K562 (cell line): ENCODE data around the gene KRT33B. TPM values are rescaled to one million over a fixed set of nuclear protein-coding genes. Genes with fewer than 3 reads are reported as not detected.

Experiments used
- ATAC-seq: fragments of 200-7000 bp; cut with Tn5 transposase; 3 replicates; pipeline ENCODE4 v1.9.1; 2020; ENCODE audit warnings: moderate library complexity
- BruUV-seq: library from RNA; stranded (reverse); fragments of 400-500 nt; replicated peaks from 2 replicates; lab custom pipeline; 2021; lab: Mats Ljungman, UMichigan
- CTCF ChIA-PET: fragments of 300-600 bp; formaldehyde crosslinking; extraction: SDS; loops from one replicate; lab custom pipeline; 2021; ENCODE audit warnings: low intra/inter-chr PET ratio; lab: Yijun Ruan, JAX
- POLR2A ChIA-PET: fragments of 300-600, 350-650 bp; sonication (Branson Sonifier 250); formaldehyde crosslinking; extraction: SDS; loops from one replicate; lab custom pipeline; 2021; ENCODE audit warnings: antibody characterized with exemption, inconsistent platforms; lab: Yijun Ruan, JAX
- DNase-seq, 4 experiments: peaks; one replicate each; pipeline versions ENCODE4 v3.0.0 to v3.0.0-alpha.2; 2011 to 2018; ENCODE audit warnings: low spot score in 3 of 4, mixed read lengths in 3 of 4; ENCODE audit errors: extremely low read depth in 1 of 4
- FAIRE-seq: peaks from 2 replicates; lab custom pipeline; 2011; peaks lifted over from hg19 to GRCh38; lab: Jason Lieb, UNC
- H2AFZ ChIP-seq: 2 replicates; pipeline ENCODE4 v1.6.0; 2011; ENCODE audit warnings: low read depth, low read length, control low read depth, inconsistent platforms
- H3K27ac ChIP-seq: fragments of 200-600 bp; 3 replicates; pipeline ENCODE4 v1.8.0; 2011; ENCODE audit warnings: low read depth, mild to moderate bottlenecking, control low read depth, inconsistent platforms, low read length, moderate library complexity, mixed read lengths; ENCODE audit errors: extremely low read depth
- H3K27me3 ChIP-seq, 2 experiments: fragments of 300-600 bp in 1 of 2; 2 replicates in 1 of 2; 3 replicates in 1 of 2; pipeline versions ENCODE4 v1.6.0 to v1.8.0; 2011; ENCODE audit warnings: inconsistent platforms in 2 of 2, low read length in 2 of 2, mild to moderate bottlenecking in 1 of 2, mixed read lengths in 1 of 2, moderate library complexity in 1 of 2; ENCODE audit not compliant: control insufficient read depth in 2 of 2, insufficient read depth in 2 of 2
- H3K36me3 ChIP-seq: fragments of 300-600 bp; 3 replicates; pipeline ENCODE4 v1.8.0; 2011; ENCODE audit warnings: mild to moderate bottlenecking, low read length, inconsistent platforms; ENCODE audit not compliant: control insufficient read depth, insufficient read depth
- H3K4me1 ChIP-seq, 2 experiments: fragments of 200-600 bp in 1 of 2; replicated peaks in 1 of 2; 2 replicates in 1 of 2; 3 replicates in 1 of 2; pipeline versions ENCODE4 v1.5.1 to v1.8.0; 2011; ENCODE audit warnings: inconsistent platforms in 2 of 2, low read length in 2 of 2, mild to moderate bottlenecking in 1 of 2, mixed read lengths in 1 of 2, moderate library complexity in 1 of 2; ENCODE audit not compliant: control insufficient read depth in 2 of 2, insufficient read depth in 2 of 2
- H3K4me2 ChIP-seq: 2 replicates; pipeline ENCODE4 v1.6.1; 2011; ENCODE audit warnings: low read length, control low read depth, inconsistent platforms, mixed read lengths; ENCODE audit not compliant: insufficient read depth
- H3K4me3 ChIP-seq: fragments of 200-600 bp; sonication (generic), shearing (Covaris generic); 2 replicates; pipeline ENCODE4 v1.5.1; 2016; ENCODE audit warnings: control low read depth, inconsistent platforms
- H3K79me2 ChIP-seq: fragments of 200-600 bp; 3 replicates; pipeline ENCODE4 v1.8.0; 2011; ENCODE audit warnings: low read length, inconsistent platforms; ENCODE audit not compliant: control insufficient read depth, insufficient read depth
- H3K9ac ChIP-seq, 2 experiments: 2 replicates each; pipeline versions ENCODE4 v1.6.0 to v1.6.1; 2011; ENCODE audit warnings: low read depth in 2 of 2, low read length in 2 of 2, control low read depth in 1 of 2, inconsistent platforms in 1 of 2, mild to moderate bottlenecking in 1 of 2, mixed read lengths in 1 of 2; ENCODE audit not compliant: insufficient read depth in 1 of 2
- H3K9me1 ChIP-seq: one replicate; pipeline ENCODE4 v1.6.0; 2011; ENCODE audit warnings: inconsistent platforms, mild to moderate bottlenecking, low read length, moderate library complexity; ENCODE audit not compliant: control insufficient read depth, insufficient read depth
- H3K9me3 ChIP-seq: replicated peaks from 2 replicates; pipeline ENCODE4 v1.5.1; 2011; ENCODE audit warnings: low read depth, low read length, inconsistent platforms; ENCODE audit not compliant: control insufficient read depth, insufficient read depth
- H4K20me1 ChIP-seq: replicated peaks from 2 replicates; pipeline ENCODE4 v1.6.1; 2011; ENCODE audit warnings: low read length, inconsistent platforms, mixed read lengths; ENCODE audit not compliant: control insufficient read depth, insufficient read depth
- ARHGAP35 ChIP-seq: fragments of 450-650 bp; IDR thresholded peaks from 2 replicates; pipeline ENCODE4 v1.6.1; 2018; ENCODE audit not compliant: partially characterized antibody
- CREB3 ChIP-seq: fragments of 450-650 bp; conservative IDR thresholded peaks from 2 replicates; pipeline ENCODE4 v1.6.1; 2016; ENCODE audit warnings: missing genetic modification characterization, low read depth, mild to moderate bottlenecking, missing compliant biosample characterization, moderate library complexity
- FOSL1 ChIP-seq: fragments of 200-800 bp; sonication (Bioruptor generic); conservative IDR thresholded peaks from 2 replicates; pipeline ENCODE4 v1.6.1; 2016; ENCODE audit warnings: missing genetic modification characterization, missing compliant biosample characterization
- TAF1 ChIP-seq: IDR thresholded peaks from 2 replicates; pipeline ENCODE4 v1.6.1; 2011; ENCODE audit warnings: mild to moderate bottlenecking, low read length, moderate library complexity; ENCODE audit not compliant: insufficient read depth, control insufficient read depth, severe bottlenecking; ENCODE audit errors: extremely low read depth
- ZNF121 ChIP-seq: sonication (generic); formaldehyde crosslinking; conservative IDR thresholded peaks from 2 replicates; pipeline ENCODE4 v1.8.0; 2022; ENCODE audit warnings: missing genetic modification reagents
- ZNF280B ChIP-seq: fragments of 250-450 bp; sonication (Bioruptor Pico); IDR thresholded peaks from 2 replicates; pipeline ENCODE4 v1.5.1; 2021; ENCODE audit warnings: mild to moderate bottlenecking
- ZNF431 ChIP-seq: sonication (generic); formaldehyde crosslinking; IDR thresholded peaks from 2 replicates; pipeline ENCODE4 v1.8.0; 2022; ENCODE audit warnings: mild to moderate bottlenecking, missing genetic modification reagents
- WGBS: fragments of 100-300 bp; shearing (Covaris generic); methylation state at CpG from one replicate; pipeline ENCODE4 v1.1.6; 2016; ENCODE audit warnings: low coverage, mixed read lengths; ENCODE audit not compliant: insufficient coverage; ENCODE audit errors: missing lambda C conversion rate; 5-methylcytosine and 5-hydroxymethylcytosine counted together
- in situ Hi-C: fragments of 300-500 bp; cut with MboI; formaldehyde crosslinking; loops from 4 replicates; pipeline ENCODE4 v1.15.0; 2018; ENCODE audit warnings: inconsistent platforms, mixed read lengths
- intact Hi-C: fragments of 100-400 bp; cut with micrococcal nuclease; formaldehyde crosslinking; loops from 2 replicates; pipeline ENCODE4 v1.14.2; 2022
- polyA plus RNA-seq, 8 experiments: library from polyadenylated mRNA; depleted of rRNA in 4 of 8; stranded (reverse) in 5 of 8; unstranded in 3 of 8; fragments of >200 nt; fragmentation: Nextera tagmentation in 2 of 8; fragmentation: Illumina TruSeq in 1 of 8; extraction: Ambion mirVana in 2 of 8; extraction: Trizol in 1 of 8; gene quantifications; 2 replicates each; pipeline versions ENCODE4 v1.2.1 to v1.2.3, GENCODE V29; 2011 to 2014; ENCODE audit warnings: inconsistent platforms in 1 of 8, missing spikeins in 1 of 8
- total RNA-seq, 7 experiments: library from RNA; depleted of rRNA in 6 of 7; stranded (reverse); fragments of >200 nt in 6 of 7; fragmentation: Illumina TruSeq in 2 of 7; extraction: Trizol in 2 of 7; gene quantifications; 2 replicates each; pipeline versions ENCODE4 v1.2.1 to v1.2.3, GENCODE V29; 2011 to 2021; ENCODE audit warnings: low replicate concordance in 1 of 7

The KRT33B gene
- total and polyA plus RNA-seq, 9 of the 15 experiments (the other 6 are each of a cell fraction or from before 2014, with no cell fraction given): not detected

- H3K9me1 ChIP-seq: no peaks in the 10 kb centered on the region
- in situ Hi-C loops (no loop called here), intact Hi-C loops (no loop called here)
- H3K4me2 ChIP-seq: no peak within 1 kb of the TSS
- H2AFZ ChIP-seq: no peak within 1 kb of the TSS
- H3K4me1 ChIP-seq: no peaks in the 10 kb centered on the region
- POLR2A ChIA-PET: no interaction called here
- no TSS peak for BruUV-seq
- H3K4me3 ChIP-seq: no peak within 1 kb of the TSS
- ATAC-seq (no peak), FAIRE-seq (no peak), DNase-seq (no peak)
- no peaks in the 10 kb centered on the region for H3K79me2 ChIP-seq
- H3K9ac ChIP-seq: no peak within 1 kb of the TSS
- no peak for TF ChIP-seq ARHGAP35
- no peak for TF ChIP-seq ZNF431 (CRISPR knock-in tag)
- TF ChIP-seq CREB3 (tag): no peak
- TF ChIP-seq ZNF280B: no peak
- no peak for TF ChIP-seq TAF1
- no peak for TF ChIP-seq ZNF121 (CRISPR knock-in tag)
- TF ChIP-seq FOSL1 (tag): no peak
- H3K36me3 ChIP-seq: no peaks in the 10 kb centered on the region
- no peaks in the 10 kb centered on the region for H3K9me3 ChIP-seq
- H4K20me1 ChIP-seq: no peaks in the 10 kb centered on the region; the same call in 1 of the 2 replicates
- WGBS: 1% methylated on average over 13 of the region's 16 CpGs
- no peak within 1 kb of the TSS for H3K27ac ChIP-seq
- CTCF ChIA-PET: no interaction called here
- peaks cover 4 to 44% of the 10 kb centered on the region in 2 experiments for H3K27me3 ChIP-seq
Measured at GRCh38 chr17:41396996-41397660, 27.5 kb upstream of the KRT33B start, which contains the start of gene KRT31. Gene KRT31, minus strand, starts transcription at chr17:41397608. Its CDS starts 69 bp downstream, at chr17:41397539.
